GM12891 (cell line): ENCODE data around the gene PDZD2.

Source experiments
- POLR2A ChIP-seq: IDR thresholded peaks from 2 replicates; pipeline ENCODE4 v1.6.1; 2011; ENCODE audit warnings: low read depth, low read length, control low read depth
- POLR2AphosphoS5 ChIP-seq: IDR thresholded peaks from 2 replicates; pipeline ENCODE4 v1.6.1; 2011; ENCODE audit warnings: low read depth, low read length, control low read depth
- POU2F2 ChIP-seq: IDR thresholded peaks from 2 replicates; pipeline ENCODE4 v1.6.1; 2011; ENCODE audit warnings: low read depth, mild to moderate bottlenecking, control low read depth, low read length, moderate library complexity
- SPI1 ChIP-seq: IDR thresholded peaks from 2 replicates; pipeline ENCODE4 v1.6.1; 2011; ENCODE audit warnings: low read depth, low read length, control low read depth
- TAF1 ChIP-seq: IDR thresholded peaks from 2 replicates; pipeline ENCODE4 v1.6.1; 2011; ENCODE audit warnings: low read depth, low read length, control low read depth

DNA sequence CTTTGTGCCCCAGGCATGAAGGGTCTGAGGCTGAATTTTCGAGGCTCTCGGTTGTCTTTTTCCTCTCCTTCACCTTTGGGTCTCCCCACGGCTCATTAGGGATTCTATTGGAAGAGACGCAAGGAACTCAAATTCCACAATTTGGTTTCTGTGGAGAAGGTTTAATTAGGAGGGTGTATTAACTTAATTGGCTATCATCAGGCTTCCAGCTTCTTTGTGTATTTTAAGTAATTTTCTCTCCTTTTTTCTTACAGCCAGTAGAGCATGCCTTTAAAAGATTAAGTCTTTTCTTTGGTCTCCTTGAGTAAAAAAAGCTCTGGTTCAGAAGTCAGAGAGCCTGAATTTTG, 115.4 kb downstream of the PDZD2 start:
- no peak for TF ChIP-seq POLR2A
- no peak for TF ChIP-seq TAF1
- TF ChIP-seq POLR2AphosphoS5, result no peak
- TF ChIP-seq POU2F2, result no peak
- no peak for TF ChIP-seq SPI1
